Uterus (tissue), 2 donors: ENCODE measurements around the gene PLCB2.

Experiments
- CTCF ChIP-seq, 4 experiments: fragments of 200-600 bp in 2 of 4; fragments of 450-650 bp in 2 of 4; sonication (generic) in 2 of 4; IDR thresholded peaks; one replicate each; pipeline ENCODE4 v1.5.1; 2016 to 2019; ENCODE audit warnings: antibody characterized with exemption in 4 of 4, mild to moderate bottlenecking in 2 of 4, moderate library complexity in 1 of 4
- POLR2A ChIP-seq, 2 donors: fragments of 450-650 bp; IDR thresholded peaks; one replicate each; pipeline ENCODE4 v1.6.1; 2016; ENCODE audit warnings: antibody characterized with exemption in 2 of 2, mild to moderate bottlenecking in 1 of 2, moderate library complexity in 1 of 2

DNA sequence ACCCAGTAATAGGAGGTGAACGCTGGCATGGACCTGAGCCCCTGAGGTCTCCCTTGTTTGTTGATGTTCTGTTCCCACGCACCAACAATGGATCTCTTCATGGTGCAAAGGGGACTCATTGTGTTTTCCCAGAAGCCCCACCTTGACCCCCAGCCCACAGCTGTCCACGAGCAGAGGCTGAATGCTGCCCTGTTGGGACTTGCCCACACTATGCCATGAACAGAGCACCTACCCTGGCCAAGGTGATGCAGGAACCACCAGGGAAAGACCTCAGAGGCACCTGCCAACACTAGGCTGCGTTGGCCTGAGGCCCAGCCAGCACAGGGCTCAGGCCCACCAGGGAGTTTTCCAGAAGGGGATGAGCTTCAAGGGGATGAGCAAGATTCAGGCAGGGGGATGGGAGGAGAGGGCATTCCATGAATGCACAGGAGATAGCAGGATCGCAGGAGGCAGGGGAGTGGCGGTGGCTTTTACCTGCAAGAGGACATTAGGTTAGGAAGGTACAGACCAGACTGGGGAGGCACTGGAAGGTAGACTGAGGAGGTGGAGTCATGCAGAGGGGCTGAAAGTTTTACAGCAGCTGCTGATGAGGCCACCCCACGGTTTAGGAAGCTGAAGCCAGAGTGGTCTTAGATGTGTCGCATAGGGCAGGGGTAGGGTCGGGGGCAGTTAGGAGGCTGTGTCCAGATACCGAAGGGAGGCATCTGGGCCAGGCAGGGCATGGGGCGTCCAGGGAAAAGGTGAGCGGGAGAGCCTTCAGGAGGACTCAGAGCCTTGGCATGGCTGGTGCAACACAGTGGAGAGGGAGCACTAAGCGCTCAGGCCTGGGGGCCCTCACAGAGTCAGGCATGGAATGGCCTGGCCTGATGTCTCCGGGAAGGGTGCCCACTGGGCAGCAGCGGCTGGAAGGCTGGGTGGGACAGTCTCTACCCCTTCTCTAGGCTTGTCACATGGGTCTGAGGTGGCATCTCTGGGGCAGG lies 39.1 kb upstream of the PLCB2 start:
- TF ChIP-seq CTCF (IDR thresholded peaks at IDR 0.05), result no peak
- no peak for TF ChIP-seq POLR2A (IDR thresholded peaks at IDR 0.05)
